GM19351 (cell line): Measurements from ENCODE around the gene RCN2.
A peak's percentile ranks its signal among the peaks of the same experiment; 100 is the strongest.

Source experiments
- ATAC-seq: cut with Tn5 transposase; IDR thresholded peaks from one replicate; pipeline ENCODE4 v1.9.1; 2021; ENCODE audit warnings: mild to moderate bottlenecking, moderate library complexity; ENCODE audit not compliant: unreplicated experiment

RCN2 gene

GRCh38 chr15:76991741-76992645, 60.4 kb downstream of the RCN2 start:
- ATAC-seq: no peak

GRCh38 chr15:76993114-76993725, 61.7 kb downstream of the RCN2 start:
- ATAC-seq: no peak

DNA sequence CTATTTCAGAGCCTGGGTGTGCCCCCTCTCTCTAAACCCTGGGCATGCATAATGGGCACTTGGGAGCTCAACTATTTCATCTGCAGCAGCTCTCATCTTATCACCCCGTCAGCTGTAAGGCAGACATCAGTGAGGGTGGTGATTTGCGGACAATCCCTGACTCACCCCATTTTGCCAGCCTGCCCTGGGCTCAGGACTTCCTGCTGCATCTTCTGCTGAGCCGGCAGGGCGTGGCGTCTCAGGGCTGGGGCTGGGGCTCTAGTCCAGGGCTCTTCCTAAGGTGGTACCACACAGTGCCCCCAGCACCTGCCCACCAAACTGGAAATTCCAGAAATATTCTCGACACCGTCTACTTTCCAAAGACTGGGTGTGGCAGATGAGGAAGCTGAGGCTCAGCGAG, 62.5 kb downstream of the RCN2 start:
- no peak for ATAC-seq

- ATAC-seq: no peak
Observed at GRCh38 chr15:76994496-76994895, 62.9 kb downstream of the RCN2 start.

- ATAC-seq: peak; percentile 52
Observed at GRCh38 chr15:76994971-76995945, 63.7 kb downstream of the RCN2 start, which contains the start of gene PSTPIP1. Gene PSTPIP1 (plus strand): TSS chr15:76995126. CDS start chr15:76995574, 448 bp downstream.

DNA sequence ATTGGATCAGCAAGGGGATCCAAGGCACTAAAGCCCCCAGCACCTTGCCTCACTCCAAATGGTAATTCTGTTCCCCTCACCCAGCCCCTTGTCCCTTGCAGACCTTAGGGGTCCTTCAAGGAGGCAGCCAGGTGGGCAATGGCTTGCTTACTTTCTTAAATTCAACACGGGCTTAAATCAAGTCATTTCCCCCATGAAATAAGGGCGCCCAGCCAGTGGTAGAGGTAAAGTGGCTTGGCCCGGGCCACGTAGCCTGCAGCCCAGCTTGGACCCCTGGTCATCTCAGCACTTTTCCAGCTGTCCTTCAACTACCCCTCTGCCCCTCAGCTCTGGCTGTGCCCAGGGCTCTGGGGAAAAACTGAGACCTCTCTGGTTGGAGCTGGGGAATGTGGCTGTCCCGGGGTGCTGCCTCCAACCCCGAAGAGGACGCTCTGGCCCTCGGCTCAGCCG, 64.6 kb downstream of the RCN2 start:
- ATAC-seq: no peak

- no peak for ATAC-seq
Observed at GRCh38 chr15:76996526-76997401, 65.2 kb downstream of the RCN2 start.

- no peak for ATAC-seq
Observed at GRCh38 chr15:76998663-76999285, 67.2 kb downstream of the RCN2 start.

DNA sequence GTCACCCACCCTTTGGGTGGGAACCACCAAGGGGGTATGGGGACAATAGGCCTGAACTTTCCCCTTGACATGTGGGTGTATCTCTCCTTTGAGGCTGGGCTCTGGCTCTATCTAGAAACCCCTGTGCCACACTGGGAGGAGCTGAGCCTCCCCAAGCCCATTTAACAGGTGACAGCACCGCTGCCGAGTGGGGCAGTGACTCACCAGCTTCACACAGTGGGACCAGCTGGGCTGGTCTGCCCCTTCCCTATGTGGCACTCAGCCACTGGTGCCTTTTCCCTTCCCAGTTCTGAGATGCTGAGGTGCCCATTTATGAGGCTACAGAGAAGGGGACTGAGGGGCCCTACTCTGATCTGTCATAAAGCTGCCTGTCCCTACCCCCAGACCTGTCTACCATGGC, 68.4 kb downstream of the RCN2 start:
- ATAC-seq: no peak

- no peak for ATAC-seq
Observed at GRCh38 chr15:77001351-77001750, 69.8 kb downstream of the RCN2 start.

DNA sequence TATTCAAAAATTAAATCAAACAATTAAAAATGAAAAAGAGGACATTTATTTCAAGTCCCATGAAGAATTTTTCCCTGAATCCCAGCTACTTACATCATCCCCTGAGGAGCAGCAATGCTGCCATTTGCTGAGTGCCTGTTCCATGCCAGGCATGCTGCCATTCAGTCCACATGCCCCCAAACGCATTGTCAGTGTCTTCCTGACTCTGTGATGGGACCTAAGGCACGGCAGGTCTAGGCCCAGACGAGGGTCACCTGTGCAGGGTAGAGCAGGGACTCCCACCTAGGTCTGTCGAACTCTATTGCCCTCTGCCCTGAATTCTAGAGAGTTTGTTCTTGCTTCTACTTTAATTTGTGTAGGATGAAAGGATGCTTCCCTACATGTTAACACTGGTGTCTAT, 70.4 kb downstream of the RCN2 start:
- ATAC-seq: no peak

DNA sequence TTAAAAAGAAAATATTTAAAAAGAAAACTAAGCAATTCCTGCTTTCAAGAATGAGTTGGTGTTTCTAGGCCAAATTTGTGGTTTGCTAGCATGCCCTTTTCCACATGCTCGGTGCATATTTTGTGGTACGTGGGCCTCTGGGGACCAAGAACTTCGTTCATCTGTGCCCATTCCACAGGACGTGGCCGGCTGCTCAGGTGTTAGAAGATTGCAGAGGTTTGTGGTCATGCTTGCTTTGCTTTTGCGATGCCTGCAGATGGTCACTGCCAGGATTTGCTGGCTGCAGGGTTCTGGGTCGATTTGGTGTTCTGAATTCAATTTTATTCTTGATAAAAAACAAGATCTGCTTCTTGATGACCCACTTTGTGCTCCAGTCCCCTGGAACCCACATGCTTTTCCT, 70.9 kb downstream of the RCN2 start:
- no peak for ATAC-seq

DNA sequence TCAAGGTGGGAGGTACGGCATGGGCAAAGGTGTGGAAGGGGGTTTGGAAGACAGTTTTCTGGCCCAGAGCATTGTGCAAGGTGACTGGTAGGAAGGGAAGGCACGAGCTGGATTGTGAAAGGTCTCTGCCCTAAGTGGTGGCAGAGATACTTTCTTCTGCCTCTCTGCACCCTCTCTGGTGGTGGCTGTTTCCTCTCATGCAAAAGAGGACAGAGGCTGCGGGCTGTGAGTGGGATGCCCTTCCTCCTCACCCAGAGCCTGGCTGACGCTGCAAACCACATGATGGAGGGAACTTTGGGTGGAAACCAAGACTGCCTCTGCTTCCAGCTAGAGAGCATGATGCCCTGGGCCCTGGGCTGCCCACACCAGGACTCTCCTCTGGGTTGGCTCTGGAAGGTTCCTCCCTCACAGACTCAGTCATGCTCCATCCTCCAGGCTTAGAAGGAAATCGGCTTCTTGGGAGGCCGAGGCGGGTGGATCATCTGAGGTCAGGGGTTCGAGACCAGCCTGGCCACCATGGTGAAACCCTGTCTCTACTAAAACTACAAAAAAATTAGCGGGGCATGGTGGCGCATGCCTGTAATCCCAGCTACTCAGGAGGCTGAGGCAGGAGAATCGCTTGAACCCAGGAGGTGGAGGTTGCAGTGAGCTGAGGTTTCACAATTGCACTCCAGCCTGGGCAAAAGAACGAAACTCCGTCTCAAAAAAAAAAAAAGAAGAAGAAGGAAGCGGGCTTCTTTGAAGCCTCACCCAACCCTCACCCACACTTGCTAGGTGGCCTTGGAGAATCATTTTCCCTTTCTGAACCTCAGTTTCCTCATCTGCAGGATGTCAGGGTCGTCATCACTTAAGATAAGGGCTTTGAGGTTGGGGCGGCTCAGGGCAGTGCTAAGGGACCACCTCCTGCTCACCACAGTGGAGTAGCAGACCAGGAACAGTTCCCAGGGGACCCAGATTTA, 71.7 kb downstream of the RCN2 start:
- peak; percentile 67 for ATAC-seq
